Esophagus muscularis mucosa (tissue), 4 donors: ENCODE measurements around the gene DDX31. TPM values are rescaled to one million over a fixed set of nuclear protein-coding genes. Genes with fewer than 3 reads are reported as not detected.

ENCODE experiments used
- DNase-seq: peaks from one replicate; pipeline ENCODE4 v3.0.0-alpha.2; 2017; ENCODE audit errors: extremely low spot score
- H3K27ac ChIP-seq, 4 donors: fragments of 200-600 bp; sonication (generic); replicated peaks in 1 of 4; 1 replicate in 3 of 4; 2 replicates in 1 of 4; pipeline ENCODE4 v1.5.1; 2016 to 2019; ENCODE audit warnings: mild to moderate bottlenecking in 1 of 4
- H3K27me3 ChIP-seq, 4 donors: fragments of 200-600 bp; sonication (generic); one replicate each; pipeline versions ENCODE4 v1.5.1 to v1.6.0; 2016 to 2019
- H3K36me3 ChIP-seq, 4 donors: fragments of 200-600 bp; sonication (generic); one replicate each; pipeline ENCODE4 v1.5.1; 2016 to 2019
- H3K4me1 ChIP-seq, 4 donors: fragments of 200-600 bp; sonication (generic); one replicate each; pipeline ENCODE4 v1.5.1; 2016 to 2019
- H3K4me3 ChIP-seq, 4 donors: fragments of 200-600 bp; sonication (generic); 1 replicate in 2 of 4; 2 replicates in 2 of 4; pipeline ENCODE4 v1.5.1; 2016 to 2019; ENCODE audit warnings: mild to moderate bottlenecking in 4 of 4, moderate library complexity in 1 of 4
- H3K9me3 ChIP-seq, 4 donors: fragments of 200-600 bp; sonication (generic); 1 replicate in 3 of 4; 2 replicates in 1 of 4; pipeline ENCODE4 v1.5.1; 2016 to 2019
- EP300 ChIP-seq: sonication (generic); formaldehyde crosslinking; IDR thresholded peaks from one replicate; pipeline ENCODE4 v1.6.1; 2017; ENCODE audit warnings: antibody characterized with exemption
- POLR2A ChIP-seq: fragments of 450-650 bp; IDR thresholded peaks from one replicate; pipeline ENCODE4 v1.6.1; 2017; ENCODE audit warnings: antibody characterized with exemption, moderate library complexity, mild to moderate bottlenecking, low read depth
- POLR2AphosphoS5 ChIP-seq, 2 donors: sonication (generic); formaldehyde crosslinking; IDR thresholded peaks; one replicate each; pipeline ENCODE4 v1.6.1; 2017; ENCODE audit warnings: antibody characterized with exemption in 2 of 2
- whole genome bisulfite sequencing: methylation state at CpG from one replicate; pipeline ENCODE4 v1.1.5; 2018; 5-methylcytosine and 5-hydroxymethylcytosine counted together
- intact Hi-C: fragments of 100-400 bp; cut with DNase I; formaldehyde crosslinking; loops from one replicate; pipeline ENCODE4 v1.15.1; 2023
- total RNA-seq, 4 donors: library from RNA; depleted of rRNA; stranded (reverse); fragments of >200 nt; gene quantifications; one replicate each; pipeline versions ENCODE4 v1.1.0 to v1.2.1, GENCODE V29; 2016
- TF ChIP-seq, protein P1 (sequence below), 3 experiments: fragments of 200-600 bp in 2 of 3; fragments of 450-650 bp in 1 of 3; sonication (generic) in 2 of 3; IDR thresholded peaks; one replicate each; pipeline ENCODE4 v1.5.1; 2017 to 2019; ENCODE audit warnings: antibody characterized with exemption in 3 of 3, mild to moderate bottlenecking in 2 of 3, moderate library complexity in 1 of 3

Gene DDX31
- total RNA-seq, 4 donors from 2014 or later, result 6.6 to 7.8 (median 7.5) TPM

DNA sequence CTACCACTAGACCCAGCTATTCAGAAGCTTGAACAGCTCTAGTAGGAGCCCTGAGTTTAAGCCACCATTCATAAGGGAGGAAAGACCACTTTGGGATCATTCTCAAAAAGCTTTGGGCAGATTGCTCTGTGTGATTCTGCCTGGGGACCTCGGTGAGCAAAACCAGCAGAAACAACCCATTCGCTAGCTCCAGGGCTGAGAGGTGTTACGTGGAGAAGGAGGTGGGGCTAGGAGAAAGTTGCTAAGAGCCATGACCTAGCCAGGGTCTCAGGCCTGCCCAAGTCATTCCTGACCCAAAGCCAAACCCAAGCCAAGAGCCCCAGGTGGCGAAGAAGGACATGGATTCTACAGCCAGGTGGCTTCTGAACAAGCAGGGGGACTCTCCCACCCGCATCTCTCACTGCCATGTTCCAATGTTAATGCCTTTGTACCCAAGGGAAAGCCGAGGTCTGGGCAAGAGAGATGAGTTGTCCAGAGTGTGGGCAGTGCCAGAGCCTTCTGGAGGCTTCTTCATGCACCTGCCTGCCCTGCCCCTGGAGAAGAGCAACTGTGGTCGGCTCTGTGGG is 91.3 kb downstream of the DDX31 start:
- no peaks in the 10 kb centered on the region for H3K9me3 ChIP-seq
- no peaks in the 10 kb centered on the region for H3K36me3 ChIP-seq
- H3K27ac ChIP-seq, result no peak overlapping the region
- H3K27me3 ChIP-seq, result peaks cover 12 to 100% (median 71%) of the 10 kb centered on the region in 4 donors
- H3K4me1 ChIP-seq, result peaks cover 7 to 32% (median 13%) of the 10 kb centered on the region in 4 donors
- no peak for DNase-seq
- 45% methylated on average over 5 of the region's 7 CpGs for WGBS
- H3K4me3 ChIP-seq, result no peak overlapping the region
- TF ChIP-seq POLR2A (no peak), POLR2AphosphoS5 (IDR thresholded peaks at IDR 0.05) (no peak), EP300 (no peak)
- TF ChIP-seq, protein P1, sequence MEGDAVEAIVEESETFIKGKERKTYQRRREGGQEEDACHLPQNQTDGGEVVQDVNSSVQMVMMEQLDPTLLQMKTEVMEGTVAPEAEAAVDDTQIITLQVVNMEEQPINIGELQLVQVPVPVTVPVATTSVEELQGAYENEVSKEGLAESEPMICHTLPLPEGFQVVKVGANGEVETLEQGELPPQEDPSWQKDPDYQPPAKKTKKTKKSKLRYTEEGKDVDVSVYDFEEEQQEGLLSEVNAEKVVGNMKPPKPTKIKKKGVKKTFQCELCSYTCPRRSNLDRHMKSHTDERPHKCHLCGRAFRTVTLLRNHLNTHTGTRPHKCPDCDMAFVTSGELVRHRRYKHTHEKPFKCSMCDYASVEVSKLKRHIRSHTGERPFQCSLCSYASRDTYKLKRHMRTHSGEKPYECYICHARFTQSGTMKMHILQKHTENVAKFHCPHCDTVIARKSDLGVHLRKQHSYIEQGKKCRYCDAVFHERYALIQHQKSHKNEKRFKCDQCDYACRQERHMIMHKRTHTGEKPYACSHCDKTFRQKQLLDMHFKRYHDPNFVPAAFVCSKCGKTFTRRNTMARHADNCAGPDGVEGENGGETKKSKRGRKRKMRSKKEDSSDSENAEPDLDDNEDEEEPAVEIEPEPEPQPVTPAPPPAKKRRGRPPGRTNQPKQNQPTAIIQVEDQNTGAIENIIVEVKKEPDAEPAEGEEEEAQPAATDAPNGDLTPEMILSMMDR (IDR thresholded peaks at IDR 0.05), result no peak
- intact Hi-C loops, result no loop called here

DNA sequence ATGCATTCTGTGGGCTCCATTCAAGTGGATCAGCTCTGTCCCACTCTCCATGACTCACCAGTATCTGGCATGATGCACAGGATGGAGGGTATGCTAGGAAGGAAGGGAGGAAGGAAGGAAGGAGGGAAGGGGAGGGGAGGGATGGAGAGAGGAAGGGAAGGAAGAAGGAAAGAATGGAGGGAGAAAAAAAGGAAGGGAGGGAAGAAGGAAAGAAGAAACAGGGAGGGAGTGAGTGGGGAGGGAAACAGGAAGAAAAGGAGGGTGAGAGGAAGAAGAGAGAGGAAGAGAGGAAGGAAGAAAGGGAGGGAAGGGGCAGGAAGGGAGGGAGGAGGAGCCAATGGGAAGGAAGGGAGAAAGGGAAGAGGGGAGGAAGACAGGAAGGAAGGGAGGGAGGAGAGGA is 92.7 kb downstream of the DDX31 start:
- Histone ChIP-seq H3K27me3 (peaks cover 8 to 100% (median 58%) of the 10 kb centered on the region in 4 donors), H3K4me3 (no peak overlapping the region), H3K9me3 (no peaks in the 10 kb centered on the region), H3K36me3 (no peaks in the 10 kb centered on the region), H3K4me1 (peaks cover 6 to 26% (median 8%) of the 10 kb centered on the region in 4 donors), H3K27ac (no peak overlapping the region)
- no peak for DNase-seq
- TF ChIP-seq POLR2AphosphoS5 (IDR thresholded peaks at IDR 0.05), result no peak
- TF ChIP-seq EP300, result no peak
- intact Hi-C loops, result no loop called here

DNA sequence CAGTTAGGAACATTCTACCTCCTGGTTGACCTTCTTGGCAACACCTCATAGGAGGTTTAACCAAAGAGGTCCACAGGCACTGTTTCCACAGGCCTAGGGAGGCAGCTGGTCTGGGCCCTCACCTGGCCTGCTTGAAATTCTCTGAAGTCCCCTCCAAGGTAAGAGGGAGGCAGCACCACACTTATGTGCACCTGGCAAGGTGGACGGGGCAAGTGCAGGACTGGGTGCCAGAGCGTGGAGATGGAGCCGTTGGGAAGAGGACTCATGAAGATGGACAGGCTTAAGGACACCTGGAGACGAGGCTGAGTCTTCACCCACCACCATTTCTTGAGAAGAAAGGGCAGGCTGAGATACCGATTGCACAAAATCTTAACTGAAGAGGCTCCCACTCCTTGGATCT is 94.0 kb downstream of the DDX31 start:
- TF ChIP-seq POLR2AphosphoS5 (IDR thresholded peaks at IDR 0.05) (no peak), POLR2A (no peak), EP300 (no peak)
- TF ChIP-seq, protein P1 (IDR thresholded peaks at IDR 0.05), result no peak
- H3K36me3 ChIP-seq, result no peaks in the 10 kb centered on the region
- H3K27me3 ChIP-seq, result peaks cover 7 to 99% (median 46%) of the 10 kb centered on the region in 4 donors
- no peaks in the 10 kb centered on the region for H3K9me3 ChIP-seq
- H3K4me3 ChIP-seq, result no peak overlapping the region
- no peak overlapping the region for H3K27ac ChIP-seq
- no peak for DNase-seq
- intact Hi-C loops, result no loop called here
- 75% methylated on average over 5 of the region's 5 CpGs for WGBS
- H3K4me1 ChIP-seq, result peaks cover 0 to 13% (median 0%) of the 10 kb centered on the region in 4 donors

DNA sequence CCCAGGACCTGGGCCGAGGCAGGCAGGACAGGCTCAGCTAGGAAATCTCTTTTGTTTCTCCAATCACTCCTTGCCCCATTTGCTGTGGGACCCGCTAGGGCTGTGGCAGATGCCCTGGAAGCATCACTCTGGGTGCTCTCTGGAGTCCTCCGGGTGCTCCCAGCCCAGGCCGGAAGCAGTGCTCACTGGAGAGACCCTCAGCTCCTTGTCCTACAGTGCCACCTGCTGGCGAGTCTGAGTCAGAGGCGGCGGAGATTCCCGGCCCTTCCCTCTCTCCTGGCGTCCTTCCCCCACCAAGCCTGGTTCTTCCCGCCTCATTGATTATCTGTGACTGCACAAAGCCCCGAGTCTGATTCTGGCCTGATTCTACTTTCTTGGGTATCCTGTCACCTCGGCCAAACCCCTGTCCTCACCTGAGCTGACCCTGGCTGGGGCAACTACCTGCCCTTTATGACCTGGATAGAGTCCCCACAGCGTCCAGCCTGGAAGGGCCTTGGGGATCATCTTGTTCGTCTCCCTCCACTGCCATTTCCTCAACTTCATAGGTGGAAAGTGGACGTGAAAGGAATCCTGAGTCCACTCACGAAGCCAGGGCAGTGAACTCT is 94.7 kb downstream of the DDX31 start:
- Histone ChIP-seq H3K9me3 (no peaks in the 10 kb centered on the region), H3K27me3 (peaks cover 0 to 99% (median 39%) of the 10 kb centered on the region in 4 donors), H3K36me3 (no peaks in the 10 kb centered on the region), H3K27ac (no peak overlapping the region), H3K4me1 (peaks cover 0 to 6% (median 0%) of the 10 kb centered on the region in 4 donors), H3K4me3 (no peak overlapping the region)
- intact Hi-C loops, result no loop called here
- DNase-seq, result no peak
- WGBS, result 10% methylated on average over 15 of the region's 16 CpGs
- TF ChIP-seq EP300 (no peak), POLR2AphosphoS5 (IDR thresholded peaks at IDR 0.05) (no peak)
- TF ChIP-seq, protein P1 (IDR thresholded peaks at IDR 0.05), result peak; percentile 58 to 59 (median 59)

DNA sequence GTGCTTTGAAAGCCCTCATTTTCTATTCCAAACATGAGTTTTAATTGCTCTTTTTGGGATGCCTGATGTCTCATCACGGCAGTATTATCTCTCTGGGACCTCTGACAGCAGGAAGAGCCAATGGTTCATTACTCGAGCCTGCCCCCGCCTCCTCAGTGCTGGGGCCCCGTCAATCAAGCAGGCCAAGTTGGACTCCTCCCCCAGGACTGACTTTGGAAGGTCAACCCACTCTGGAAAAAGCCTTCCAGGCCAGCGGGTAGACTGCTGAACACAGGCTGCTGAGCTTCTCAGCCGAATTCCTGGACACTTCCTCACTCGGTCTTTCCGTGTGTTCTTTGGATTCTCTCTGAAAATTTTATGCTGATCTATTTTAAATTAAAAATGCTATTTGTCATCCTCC is 96.9 kb downstream of the DDX31 start:
- TF ChIP-seq, protein P1 (IDR thresholded peaks at IDR 0.05), result no peak
- TF ChIP-seq EP300 (no peak), POLR2AphosphoS5 (IDR thresholded peaks at IDR 0.05) (no peak), POLR2A (no peak)
- no peak overlapping the region for H3K27ac ChIP-seq
- no peak overlapping the region for H3K4me3 ChIP-seq
- intact Hi-C loops, result loop anchor here (5.0 kb wide), 1 partner anchor 66 kb away; no protein-coding TSS in a partner anchor
- H3K9me3 ChIP-seq, result no peaks in the 10 kb centered on the region
- H3K36me3 ChIP-seq, result no peaks in the 10 kb centered on the region
- no peak for DNase-seq
- no peaks in the 10 kb centered on the region for H3K4me1 ChIP-seq
- 34% methylated on average over 5 of the region's 8 CpGs for WGBS
- H3K27me3 ChIP-seq, result peaks cover 0 to 85% (median 17%) of the 10 kb centered on the region in 4 donors
